Left ventricle myocardium inferior (tissue), 1 donor: ENCODE data around the gene PDE8A. TPM values are rescaled to one million over a fixed set of nuclear protein-coding genes. Genes with fewer than 3 reads are reported as not detected.

Experiments used
- DNase-seq: peaks from one replicate; pipeline ENCODE4 v3.0.0-alpha.2; 2020
- H3K27ac ChIP-seq: fragments of 200-600 bp; replicated peaks from 2 replicates; pipeline ENCODE4 v1.8.0; 2021
- H3K27me3 ChIP-seq: fragments of 200-600 bp; 2 replicates; pipeline ENCODE4 v1.8.0; 2021; ENCODE audit warnings: low read depth
- H3K36me3 ChIP-seq: fragments of 200-600 bp; 2 replicates; pipeline ENCODE4 v1.8.0; 2021
- H3K4me1 ChIP-seq: fragments of 200-600 bp; 2 replicates; pipeline ENCODE4 v1.8.0; 2021
- H3K4me3 ChIP-seq: fragments of 200-600 bp; 2 replicates; pipeline ENCODE4 v1.8.0; 2021; ENCODE audit warnings: mild to moderate bottlenecking, moderate library complexity
- H3K9me3 ChIP-seq: fragments of 200-600 bp; replicated peaks from 2 replicates; pipeline ENCODE4 v1.8.0; 2021
- CTCF ChIP-seq: fragments of 200-600 bp; IDR thresholded peaks from 2 replicates; pipeline ENCODE4 v1.8.0; 2021; ENCODE audit warnings: antibody characterized with exemption, mild to moderate bottlenecking, borderline replicate concordance
- intact Hi-C: fragments of 100-400 bp; cut with micrococcal nuclease; formaldehyde crosslinking; loops from one replicate; pipeline ENCODE4 v1.11.0; 2022
- total RNA-seq: library from RNA; stranded (reverse); fragmentation: NEBNext Ultra II Directional; extraction: Animal tissue kit (Norgen Biotek cat#: 25700); gene quantifications from one replicate; pipeline ENCODE4 v1.2.1, GENCODE V29; 2021
- donor health status: DM: no; HTN: yes; CAD: no; lungs with severe emphysema.

PDE8A gene
- total RNA-seq, 1 donor from 2014 or later: 17.8 TPM

- Histone ChIP-seq H3K4me1 (peaks cover 38% of the 10 kb centered on the region), H3K27ac (peak overlapping the region; percentile 55), H3K27me3 (no peaks in the 10 kb centered on the region), H3K4me3 (no peak overlapping the region), H3K36me3 (no peaks in the 10 kb centered on the region), H3K9me3 (no peaks in the 10 kb centered on the region)
- intact Hi-C loops: no loop called here
- DNase-seq: peak; percentile 36
- no peak for TF ChIP-seq CTCF
Observed at GRCh38 chr15:84947947-84948830, 33.5 kb upstream of the PDE8A start.

GRCh38 chr15:84949043-84949442, 32.6 kb upstream of the PDE8A start:
- no peak for TF ChIP-seq CTCF
- Histone ChIP-seq H3K4me1 (peaks cover 32% of the 10 kb centered on the region), H3K27ac (peak overlapping the region; percentile 45), H3K4me3 (no peak overlapping the region), H3K9me3 (no peaks in the 10 kb centered on the region), H3K27me3 (no peaks in the 10 kb centered on the region), H3K36me3 (no peaks in the 10 kb centered on the region)
- DNase-seq: no peak
- intact Hi-C loops: no loop called here

- intact Hi-C loops: no loop called here
- Histone ChIP-seq H3K4me1 (peaks cover 25% of the 10 kb centered on the region), H3K27me3 (no peaks in the 10 kb centered on the region)
Observed at GRCh38 chr15:84949845-84950569, 31.6 kb upstream of the PDE8A start.

GRCh38 chr15:84950570-84951111, 31.0 kb upstream of the PDE8A start:
- no peak for DNase-seq
- Histone ChIP-seq H3K4me1 (peaks cover 30% of the 10 kb centered on the region), H3K4me3 (no peak overlapping the region), H3K27me3 (no peaks in the 10 kb centered on the region), H3K27ac (no peak overlapping the region), H3K9me3 (no peaks in the 10 kb centered on the region), H3K36me3 (no peaks in the 10 kb centered on the region)
- TF ChIP-seq CTCF: no peak
- intact Hi-C loops: no loop called here

More at GRCh38 chr15:84949845-84950569, 31.6 kb upstream of the PDE8A start:
- Histone ChIP-seq H3K27ac (no peak overlapping the region), H3K36me3 (no peaks in the 10 kb centered on the region), H3K4me3 (no peak overlapping the region), H3K9me3 (no peaks in the 10 kb centered on the region)
- TF ChIP-seq CTCF: no peak
- DNase-seq: no peak

- Histone ChIP-seq H3K36me3 (no peaks in the 10 kb centered on the region), H3K27me3 (no peaks in the 10 kb centered on the region), H3K9me3 (no peaks in the 10 kb centered on the region), H3K4me1 (peaks cover 31% of the 10 kb centered on the region), H3K27ac (no peak overlapping the region), H3K4me3 (no peak overlapping the region)
- no peak for DNase-seq
- no peak for TF ChIP-seq CTCF
- intact Hi-C loops: no loop called here
Observed at GRCh38 chr15:84951736-84952135, 29.9 kb upstream of the PDE8A start.
